SH-SY5Y (cell line): ENCODE data around the gene C3orf49.

Experiments
- GATA2 ChIP-seq: IDR thresholded peaks from 2 replicates; pipeline ENCODE4 v1.6.1; 2011; ENCODE audit warnings: mild to moderate bottlenecking, low read depth, low read length
- GATA3 ChIP-seq: IDR thresholded peaks from 2 replicates; pipeline ENCODE4 v1.6.1; 2011; ENCODE audit warnings: low read depth, mild to moderate bottlenecking, low read length, moderate library complexity

GRCh38 chr3:63864965-63865327 is 45.8 kb downstream of the C3orf49 start:
- no peak for TF ChIP-seq GATA2
- no peak for TF ChIP-seq GATA3
